Brain microvascular endothelial cell (primary cell): Measurements from ENCODE around the gene PSMD14.

ENCODE experiments used
- DNase-seq: peaks from one replicate; pipeline ENCODE4 v3.0.0-alpha.2; 2020
- H3K27ac ChIP-seq: fragments of 250-450 bp; sonication (Bioruptor Pico); 2 replicates; pipeline ENCODE4 v1.5.1; 2020; ENCODE audit warnings: mild to moderate bottlenecking, moderate library complexity
- H3K27me3 ChIP-seq: fragments of 250-450 bp; sonication (Bioruptor Pico); replicated peaks from 2 replicates; pipeline ENCODE4 v1.5.1; 2020; ENCODE audit warnings: mild to moderate bottlenecking
- H3K36me3 ChIP-seq: fragments of 250-450 bp; sonication (Bioruptor Pico); replicated peaks from 2 replicates; pipeline ENCODE4 v1.5.1; 2020; ENCODE audit warnings: mild to moderate bottlenecking
- H3K4me3 ChIP-seq: 2 replicates; pipeline ENCODE4 v1.5.1; 2011; ENCODE audit warnings: low read depth, mild to moderate bottlenecking, control low read depth, low read length, moderate library complexity
- CTCF ChIP-seq: IDR thresholded peaks from 2 replicates; pipeline ENCODE4 v1.5.1; 2011; ENCODE audit warnings: low read depth, mild to moderate bottlenecking, moderate library complexity, low read length, control low read depth, inconsistent platforms; ENCODE audit errors: missing control alignments
- in situ Hi-C: cut with HindIII; loops from 2 replicates; pipeline ENCODE4 v1.10.0; 2017; ENCODE audit warnings: low sequenced_read_pairs, low pct_ligation_motif_present

The PSMD14 gene

GRCh38 chr2:161432107-161432506 lies 123.9 kb downstream of the PSMD14 start:
- H3K27ac ChIP-seq, result no peak overlapping the region
- no peak for TF ChIP-seq CTCF
- in situ Hi-C loops, result no loop called here
- no peaks in the 10 kb centered on the region for H3K36me3 ChIP-seq
- no peak for DNase-seq
- H3K27me3 ChIP-seq, result peaks cover 53% of the 10 kb centered on the region
- no peak overlapping the region for H3K4me3 ChIP-seq

- in situ Hi-C loops, result no loop called here
- Histone ChIP-seq H3K27me3 (peaks cover 39% of the 10 kb centered on the region), H3K27ac (no peak overlapping the region), H3K4me3 (no peak overlapping the region), H3K36me3 (no peaks in the 10 kb centered on the region)
- TF ChIP-seq CTCF, result no peak
- no peak for DNase-seq
Observed at GRCh38 chr2:161434118-161434517, 125.9 kb downstream of the PSMD14 start.

- Histone ChIP-seq H3K4me3 (no peak overlapping the region), H3K27ac (no peak overlapping the region), H3K36me3 (no peaks in the 10 kb centered on the region), H3K27me3 (peaks cover 26% of the 10 kb centered on the region)
- in situ Hi-C loops, result no loop called here
- DNase-seq, result peak; percentile 51
- no peak for TF ChIP-seq CTCF
Observed at GRCh38 chr2:161436411-161436810, 128.2 kb downstream of the PSMD14 start.

- Histone ChIP-seq H3K4me3 (no peak overlapping the region), H3K27me3 (peaks cover 16% of the 10 kb centered on the region), H3K27ac (no peak overlapping the region), H3K36me3 (no peaks in the 10 kb centered on the region)
- in situ Hi-C loops, result no loop called here
- TF ChIP-seq CTCF, result no peak
- DNase-seq, result no peak
Observed at GRCh38 chr2:161438598-161438997, 130.4 kb downstream of the PSMD14 start.

DNA sequence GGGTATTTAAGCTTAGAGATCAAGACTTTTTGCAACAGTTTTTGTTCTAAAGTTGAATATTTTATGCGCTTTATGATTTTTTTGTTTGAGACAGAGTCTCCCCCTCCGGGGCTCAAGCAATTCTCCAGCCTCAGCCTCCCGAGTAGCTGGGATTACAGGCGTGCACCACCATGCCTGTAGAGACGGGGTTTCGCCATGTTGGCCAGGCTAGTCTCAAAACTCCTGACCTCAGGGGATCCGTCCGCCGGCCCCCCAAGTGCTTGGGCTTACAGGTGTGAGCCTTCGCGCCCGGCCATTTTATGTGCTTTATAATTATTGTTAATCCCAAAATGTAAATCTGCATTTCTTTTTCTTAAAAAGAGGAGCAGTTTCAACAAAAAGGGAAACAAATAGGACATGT lies 136.9 kb downstream of the PSMD14 start:
- H3K27me3 ChIP-seq, result peaks cover 2% of the 10 kb centered on the region
- no peaks in the 10 kb centered on the region for H3K36me3 ChIP-seq
- no peak overlapping the region for H3K27ac ChIP-seq
- DNase-seq, result no peak
- in situ Hi-C loops, result no loop called here
- no peak for TF ChIP-seq CTCF
- no peak overlapping the region for H3K4me3 ChIP-seq

- Histone ChIP-seq H3K4me3 (no peak overlapping the region), H3K27ac (no peak overlapping the region), H3K36me3 (no peaks in the 10 kb centered on the region), H3K27me3 (no peaks in the 10 kb centered on the region)
- no peak for DNase-seq
- no peak for TF ChIP-seq CTCF
- in situ Hi-C loops, result no loop called here
Observed at GRCh38 chr2:161448431-161448830, 140.2 kb downstream of the PSMD14 start.
